GM10248 (cell line): Measurements from ENCODE around the gene GPNMB.

ENCODE experiments used
- CTCF ChIA-PET: fragments of 300-600 bp; sonication (Branson Sonifier 250); formaldehyde crosslinking; extraction: SDS; loops from one replicate; lab custom pipeline; 2021; ENCODE audit warnings: antibody characterized with exemption; lab: Yijun Ruan, JAX
- POLR2A ChIA-PET: fragments of 350-650 bp; sonication (Branson Sonifier 250); formaldehyde crosslinking; extraction: SDS; loops from one replicate; lab custom pipeline; 2020; ENCODE audit warnings: antibody characterized with exemption; lab: Yijun Ruan, JAX
- DNase-seq: peaks from one replicate; pipeline ENCODE4 v3.0.0; 2012; ENCODE audit errors: extremely low spot score
- TF ChIP-seq, protein P1 (sequence below): IDR thresholded peaks from 2 replicates; pipeline ENCODE4 v1.5.1; 2012; ENCODE audit warnings: mild to moderate bottlenecking, low read depth; ENCODE audit errors: extremely low read depth, missing control alignments, control extremely low read depth

Gene GPNMB

GRCh38 chr7:23207884-23208283, 38.7 kb upstream of the GPNMB start:
- DNase-seq, result no peak
- TF ChIP-seq, protein P1, sequence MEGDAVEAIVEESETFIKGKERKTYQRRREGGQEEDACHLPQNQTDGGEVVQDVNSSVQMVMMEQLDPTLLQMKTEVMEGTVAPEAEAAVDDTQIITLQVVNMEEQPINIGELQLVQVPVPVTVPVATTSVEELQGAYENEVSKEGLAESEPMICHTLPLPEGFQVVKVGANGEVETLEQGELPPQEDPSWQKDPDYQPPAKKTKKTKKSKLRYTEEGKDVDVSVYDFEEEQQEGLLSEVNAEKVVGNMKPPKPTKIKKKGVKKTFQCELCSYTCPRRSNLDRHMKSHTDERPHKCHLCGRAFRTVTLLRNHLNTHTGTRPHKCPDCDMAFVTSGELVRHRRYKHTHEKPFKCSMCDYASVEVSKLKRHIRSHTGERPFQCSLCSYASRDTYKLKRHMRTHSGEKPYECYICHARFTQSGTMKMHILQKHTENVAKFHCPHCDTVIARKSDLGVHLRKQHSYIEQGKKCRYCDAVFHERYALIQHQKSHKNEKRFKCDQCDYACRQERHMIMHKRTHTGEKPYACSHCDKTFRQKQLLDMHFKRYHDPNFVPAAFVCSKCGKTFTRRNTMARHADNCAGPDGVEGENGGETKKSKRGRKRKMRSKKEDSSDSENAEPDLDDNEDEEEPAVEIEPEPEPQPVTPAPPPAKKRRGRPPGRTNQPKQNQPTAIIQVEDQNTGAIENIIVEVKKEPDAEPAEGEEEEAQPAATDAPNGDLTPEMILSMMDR, result no peak
- ChIA-PET POLR2A (no interaction called here), CTCF (no interaction called here)

- ChIA-PET CTCF (interaction anchor here (1.2 kb wide), 1 partner anchor 16 kb away, joined by 3 read pairs; no protein-coding TSS in a partner anchor), POLR2A (no interaction called here)
- no peak for DNase-seq
- TF ChIP-seq, protein P1, result no peak
Observed at GRCh38 chr7:23208316-23208715, 38.3 kb upstream of the GPNMB start.

GRCh38 chr7:23210506-23210905, 36.1 kb upstream of the GPNMB start:
- TF ChIP-seq, protein P1, result no peak
- ChIA-PET POLR2A (no interaction called here), CTCF (no interaction called here)
- no peak for DNase-seq

GRCh38 chr7:23211589-23211988, 35.0 kb upstream of the GPNMB start:
- CTCF ChIA-PET, result no interaction called here
- POLR2A ChIA-PET, result no interaction called here
- no peak for DNase-seq
- TF ChIP-seq, protein P1, result no peak

GRCh38 chr7:23212395-23212794, 34.2 kb upstream of the GPNMB start:
- POLR2A ChIA-PET, result no interaction called here
- DNase-seq, result no peak
- CTCF ChIA-PET, result no interaction called here
- TF ChIP-seq, protein P1, result no peak

GRCh38 chr7:23212841-23213240, 33.7 kb upstream of the GPNMB start:
- TF ChIP-seq, protein P1, result no peak
- DNase-seq, result no peak
- POLR2A ChIA-PET, result no interaction called here
- CTCF ChIA-PET, result no interaction called here
